HepG2 (cell line): ENCODE data around the gene ZMYND8. TPM values are rescaled to one million over a fixed set of nuclear protein-coding genes. Genes with fewer than 3 reads are reported as not detected.

ENCODE experiments used
- DR1 ChIP-seq: sonication (generic); formaldehyde crosslinking; IDR thresholded peaks from 2 replicates; pipeline ENCODE4 v1.8.0; 2021; ENCODE audit warnings: mild to moderate bottlenecking, missing genetic modification reagents, inconsistent platforms
- ELF3 ChIP-seq: IDR thresholded peaks from 2 replicates; pipeline ENCODE4 v1.6.1; 2016; ENCODE audit warnings: missing genetic modification reagents, missing compliant biosample characterization
- IKZF4 ChIP-seq: sonication (generic); formaldehyde crosslinking; IDR thresholded peaks from 2 replicates; pipeline ENCODE4 v1.5.1; 2020; ENCODE audit warnings: borderline replicate concordance, mild to moderate bottlenecking, low read depth, missing genetic modification reagents; ENCODE audit errors: not compliant biosample characterization
- IRF2 ChIP-seq: IDR thresholded peaks from 2 replicates; pipeline ENCODE4 v1.6.1; 2018; ENCODE audit warnings: missing genetic modification reagents, missing compliant biosample characterization
- JARID2 ChIP-seq: sonication (generic); formaldehyde crosslinking; IDR thresholded peaks from 2 replicates; pipeline ENCODE4 v1.8.1; 2023; ENCODE audit warnings: missing genetic modification reagents, inconsistent platforms; ENCODE audit not compliant: insufficient replicate concordance
- KAT8 ChIP-seq: IDR thresholded peaks from 2 replicates; pipeline ENCODE4 v1.6.1; 2016; ENCODE audit warnings: missing genetic modification reagents, missing compliant biosample characterization
- MIER2 ChIP-seq: IDR thresholded peaks from 2 replicates; pipeline ENCODE4 v1.6.1; 2016; ENCODE audit warnings: missing biosample characterization, missing genetic modification reagents
- MIER3 ChIP-seq: IDR thresholded peaks from 2 replicates; pipeline ENCODE4 v1.6.1; 2016; ENCODE audit warnings: missing compliant biosample characterization, borderline replicate concordance
- MXD4 ChIP-seq: IDR thresholded peaks from 2 replicates; pipeline ENCODE4 v1.6.1; 2016; ENCODE audit warnings: mild to moderate bottlenecking, missing biosample characterization, missing genetic modification reagents
- PAX8 ChIP-seq: sonication (generic); formaldehyde crosslinking; IDR thresholded peaks from 2 replicates; pipeline ENCODE4 v1.8.0; 2022; ENCODE audit warnings: mild to moderate bottlenecking, missing genetic modification reagents, borderline replicate concordance
- SRSF1 ChIP-seq: fragments of 200-400 bp; formaldehyde crosslinking; optimal IDR thresholded peaks from 2 replicates; pipeline ENCODE3; 2017; ENCODE audit warnings: mild to moderate bottlenecking, low read depth, low read length, moderate library complexity
- TAF1 ChIP-seq: sonication (generic); formaldehyde crosslinking; IDR thresholded peaks from 2 replicates; pipeline ENCODE4 v1.4.0; 2020; ENCODE audit warnings: missing genetic modification reagents
- TARDBP ChIP-seq: sonication (generic); formaldehyde crosslinking; IDR thresholded peaks from 2 replicates; pipeline ENCODE4 v1.8.0; 2022; ENCODE audit warnings: mild to moderate bottlenecking, missing genetic modification reagents
- TOPORS ChIP-seq: sonication (generic); formaldehyde crosslinking; IDR thresholded peaks from 2 replicates; pipeline ENCODE4 v1.8.0; 2023; ENCODE audit warnings: mild to moderate bottlenecking, missing genetic modification reagents
- ZNF225 ChIP-seq: sonication (generic); formaldehyde crosslinking; IDR thresholded peaks from 2 replicates; pipeline ENCODE4 v1.4.0; 2020; ENCODE audit warnings: mild to moderate bottlenecking, missing genetic modification reagents
- ZNF24 ChIP-seq: fragments of 450-650 bp; IDR thresholded peaks from 2 replicates; pipeline ENCODE4 v1.6.1; 2017; ENCODE audit warnings: antibody characterized with exemption, mild to moderate bottlenecking
- ZNF274 ChIP-seq: sonication (generic); formaldehyde crosslinking; IDR thresholded peaks from 2 replicates; pipeline ENCODE4 v1.5.1; 2020; ENCODE audit warnings: mild to moderate bottlenecking, missing genetic modification reagents
- ZNF607 ChIP-seq: sonication (generic); formaldehyde crosslinking; IDR thresholded peaks from 2 replicates; pipeline ENCODE4 v1.5.1; 2020; ENCODE audit warnings: missing genetic modification reagents, mild to moderate bottlenecking, borderline replicate concordance
- ZNF747 ChIP-seq: sonication (generic); formaldehyde crosslinking; IDR thresholded peaks from 2 replicates; pipeline ENCODE4 v1.8.1; 2023; ENCODE audit warnings: missing genetic modification reagents, mild to moderate bottlenecking, borderline replicate concordance
- ZNF761 ChIP-seq: sonication (generic); formaldehyde crosslinking; conservative IDR thresholded peaks from 2 replicates; pipeline ENCODE4 v1.4.0; 2020; ENCODE audit warnings: mild to moderate bottlenecking, missing genetic modification reagents
- ZSCAN12 ChIP-seq: sonication (generic); formaldehyde crosslinking; IDR thresholded peaks from 2 replicates; pipeline ENCODE4 v1.9.0; 2021; ENCODE audit warnings: mild to moderate bottlenecking, missing genetic modification reagents
- polyA plus RNA-seq, 8 experiments: library from polyadenylated mRNA; depleted of rRNA in 3 of 8; stranded (reverse) in 7 of 8; unstranded in 1 of 8; fragments of >200 nt; fragmentation: Illumina TruSeq in 4 of 8; extraction: Trizol in 4 of 8; gene quantifications; 2 replicates each; pipeline versions ENCODE4 v1.2.1 to v1.2.3, GENCODE V29; 2011 to 2016; ENCODE audit warnings: low read depth in 4 of 8, missing spikeins in 1 of 8, mixed read lengths in 1 of 8; ENCODE audit not compliant: insufficient read depth in 1 of 8
- total RNA-seq, 5 experiments: library from RNA; depleted of rRNA; stranded (reverse); fragments of >200 nt; fragmentation: Illumina TruSeq; extraction: Trizol; gene quantifications; 2 replicates each; pipeline ENCODE4 v1.2.3, GENCODE V29; 2016; ENCODE audit warnings: low read depth in 1 of 5
- TF ChIP-seq, protein P1 (sequence below): sonication (generic); formaldehyde crosslinking; IDR thresholded peaks from one replicate; pipeline ENCODE4 v1.5.1; 2020; ENCODE audit warnings: mild to moderate bottlenecking, missing genetic modification reagents; ENCODE audit errors: not compliant biosample characterization
- TF ChIP-seq, protein P2 (sequence below): IDR thresholded peaks from 2 replicates; pipeline ENCODE4 v1.6.1; 2012; ENCODE audit warnings: inconsistent platforms

The ZMYND8 gene
- total and polyA plus RNA-seq, 2 of the 13 experiments (the other 11 are each of a cell fraction or from before 2014, with no cell fraction given): 53.9 to 84.7 TPM

DNA sequence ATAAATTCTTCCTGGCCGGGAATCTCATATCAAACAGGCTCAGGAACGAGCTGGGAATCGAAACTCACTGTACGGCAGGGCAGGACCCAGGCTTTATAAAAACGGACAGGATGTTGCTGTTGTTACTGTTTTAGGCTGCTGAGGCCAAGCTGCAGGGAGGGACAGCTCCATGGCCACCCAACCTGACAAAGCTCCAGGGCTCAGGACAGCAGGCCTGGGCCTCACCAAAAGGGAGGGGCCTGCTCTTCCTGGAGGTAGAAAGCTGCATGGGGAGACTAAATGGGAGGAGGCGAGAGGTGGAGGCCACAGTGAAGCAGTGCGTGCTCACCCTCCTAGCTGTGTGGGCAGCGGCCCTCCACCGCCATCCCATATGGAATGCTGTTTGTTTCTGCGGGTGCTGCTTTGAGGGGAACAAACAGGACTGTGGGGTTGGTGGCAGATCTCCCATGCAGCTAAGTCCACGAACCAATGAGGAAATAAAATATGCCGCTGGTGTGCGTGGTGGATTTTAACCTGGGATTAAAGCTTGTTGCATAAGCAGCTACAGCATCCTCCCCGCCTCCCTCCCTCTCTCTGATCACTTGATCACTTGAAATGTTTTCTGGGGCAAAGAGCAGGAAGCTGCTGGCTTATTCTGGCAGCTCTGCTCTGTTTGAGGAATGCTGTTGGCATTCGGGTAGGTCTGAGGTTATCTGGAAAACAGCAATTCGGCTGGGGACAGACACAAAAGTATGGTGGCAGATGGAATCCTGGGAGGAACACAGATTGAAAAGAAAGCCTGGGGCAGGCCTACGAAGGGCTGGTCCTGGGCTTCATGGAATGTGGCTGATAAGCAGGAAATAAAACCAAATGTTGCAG, 2.4 kb upstream of the ZMYND8 start (continued):
- TF ChIP-seq JARID2 (CRISPR knock-in tag) (peak; percentile 69), IRF2 (CRISPR knock-in tag) (peak; percentile 94; the same call in 1 of the 2 replicates), ZNF761 (CRISPR knock-in tag) (peak; percentile 96), MXD4 (peak; percentile 81), ZNF225 (CRISPR knock-in tag) (peak; percentile 97), TAF1 (peak; percentile 95), TARDBP (CRISPR knock-in tag) (peak; percentile 99), MIER2 (CRISPR knock-in tag) (peak; percentile 80), IKZF4 (no peak), KAT8 (CRISPR knock-in tag) (peak; percentile 92), ZNF274 (CRISPR knock-in tag) (peak; percentile 93), ZNF747 (peak; percentile 99), ELF3 (peak; percentile 100), ZSCAN12 (peak; percentile 74; the same call in 1 of the 2 replicates), SRSF1 (peak; percentile 68), MIER3 (peak; percentile 73; the same call in 1 of the 2 replicates), ZNF24 (no peak), DR1 (CRISPR knock-in tag) (peak; percentile 23), ZNF607 (peak; percentile 96), TOPORS (CRISPR knock-in tag) (peak; percentile 95), PAX8 (peak; percentile 52; the same call in 1 of the 2 replicates)
- TF ChIP-seq, protein P1, sequence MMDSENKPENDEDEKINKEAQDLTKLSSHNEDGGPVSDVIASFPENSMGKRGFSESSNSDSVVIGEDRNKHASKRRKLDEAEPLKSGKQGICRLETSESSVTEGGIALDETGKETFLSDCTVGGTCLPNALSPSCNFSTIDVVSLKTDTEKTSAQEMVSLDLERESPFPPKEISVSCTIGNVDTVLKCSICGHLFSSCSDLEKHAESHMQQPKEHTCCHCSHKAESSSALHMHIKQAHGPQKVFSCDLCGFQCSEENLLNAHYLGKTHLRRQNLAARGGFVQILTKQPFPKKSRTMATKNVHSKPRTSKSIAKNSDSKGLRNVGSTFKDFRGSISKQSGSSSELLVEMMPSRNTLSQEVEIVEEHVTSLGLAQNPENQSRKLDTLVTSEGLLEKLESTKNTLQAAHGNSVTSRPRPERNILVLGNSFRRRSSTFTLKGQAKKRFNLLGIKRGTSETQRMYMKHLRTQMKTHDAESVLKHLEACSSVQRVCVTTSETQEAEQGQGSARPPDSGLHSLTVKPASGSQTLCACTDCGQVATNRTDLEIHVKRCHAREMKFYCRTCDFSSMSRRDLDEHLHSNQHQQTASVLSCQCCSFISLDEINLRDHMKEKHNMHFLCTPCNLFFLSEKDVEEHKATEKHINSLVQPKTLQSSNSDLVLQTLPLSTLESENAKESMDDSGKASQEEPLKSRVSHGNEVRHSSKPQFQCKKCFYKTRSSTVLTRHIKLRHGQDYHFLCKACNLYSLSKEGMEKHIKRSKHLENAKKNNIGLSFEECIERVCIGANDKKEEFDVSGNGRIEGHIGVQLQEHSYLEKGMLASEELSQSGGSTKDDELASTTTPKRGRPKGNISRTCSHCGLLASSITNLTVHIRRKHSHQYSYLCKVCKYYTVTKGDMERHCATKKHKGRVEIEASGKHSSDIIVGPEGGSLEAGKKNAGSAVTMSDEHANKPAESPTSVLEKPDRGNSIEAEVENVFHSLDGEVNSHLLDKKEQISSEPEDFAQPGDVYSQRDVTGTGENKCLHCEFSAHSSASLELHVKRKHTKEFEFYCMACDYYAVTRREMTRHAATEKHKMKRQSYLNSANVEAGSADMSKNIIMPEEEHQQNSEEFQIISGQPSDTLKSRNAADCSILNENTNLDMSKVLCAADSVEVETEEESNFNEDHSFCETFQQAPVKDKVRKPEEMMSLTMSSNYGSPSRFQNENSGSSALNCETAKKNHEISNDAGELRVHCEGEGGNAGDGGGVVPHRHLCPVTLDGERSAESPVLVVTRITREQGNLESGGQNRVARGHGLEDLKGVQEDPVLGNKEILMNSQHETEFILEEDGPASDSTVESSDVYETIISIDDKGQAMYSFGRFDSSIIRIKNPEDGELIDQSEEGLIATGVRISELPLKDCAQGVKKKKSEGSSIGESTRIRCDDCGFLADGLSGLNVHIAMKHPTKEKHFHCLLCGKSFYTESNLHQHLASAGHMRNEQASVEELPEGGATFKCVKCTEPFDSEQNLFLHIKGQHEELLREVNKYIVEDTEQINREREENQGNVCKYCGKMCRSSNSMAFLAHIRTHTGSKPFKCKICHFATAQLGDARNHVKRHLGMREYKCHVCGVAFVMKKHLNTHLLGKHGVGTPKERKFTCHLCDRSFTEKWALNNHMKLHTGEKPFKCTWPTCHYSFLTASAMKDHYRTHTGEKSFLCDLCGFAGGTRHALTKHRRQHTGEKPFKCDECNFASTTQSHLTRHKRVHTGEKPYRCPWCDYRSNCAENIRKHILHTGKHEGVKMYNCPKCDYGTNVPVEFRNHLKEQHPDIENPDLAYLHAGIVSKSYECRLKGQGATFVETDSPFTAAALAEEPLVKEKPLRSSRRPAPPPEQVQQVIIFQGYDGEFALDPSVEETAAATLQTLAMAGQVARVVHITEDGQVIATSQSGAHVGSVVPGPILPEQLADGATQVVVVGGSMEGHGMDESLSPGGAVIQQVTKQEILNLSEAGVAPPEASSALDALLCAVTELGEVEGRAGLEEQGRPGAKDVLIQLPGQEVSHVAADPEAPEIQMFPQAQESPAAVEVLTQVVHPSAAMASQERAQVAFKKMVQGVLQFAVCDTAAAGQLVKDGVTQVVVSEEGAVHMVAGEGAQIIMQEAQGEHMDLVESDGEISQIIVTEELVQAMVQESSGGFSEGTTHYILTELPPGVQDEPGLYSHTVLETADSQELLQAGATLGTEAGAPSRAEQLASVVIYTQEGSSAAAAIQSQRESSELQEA: no peak
- TF ChIP-seq, protein P2, sequence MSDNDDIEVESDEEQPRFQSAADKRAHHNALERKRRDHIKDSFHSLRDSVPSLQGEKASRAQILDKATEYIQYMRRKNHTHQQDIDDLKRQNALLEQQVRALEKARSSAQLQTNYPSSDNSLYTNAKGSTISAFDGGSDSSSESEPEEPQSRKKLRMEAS: no peak
